ENCODE results near the gene HDAC3. TPM values are rescaled to one million over a fixed set of nuclear protein-coding genes. Genes with fewer than 3 reads are reported as not detected.

Gene HDAC3
- total RNA-seq, 1 donor from 2014 or later: 44.7 TPM

DNA sequence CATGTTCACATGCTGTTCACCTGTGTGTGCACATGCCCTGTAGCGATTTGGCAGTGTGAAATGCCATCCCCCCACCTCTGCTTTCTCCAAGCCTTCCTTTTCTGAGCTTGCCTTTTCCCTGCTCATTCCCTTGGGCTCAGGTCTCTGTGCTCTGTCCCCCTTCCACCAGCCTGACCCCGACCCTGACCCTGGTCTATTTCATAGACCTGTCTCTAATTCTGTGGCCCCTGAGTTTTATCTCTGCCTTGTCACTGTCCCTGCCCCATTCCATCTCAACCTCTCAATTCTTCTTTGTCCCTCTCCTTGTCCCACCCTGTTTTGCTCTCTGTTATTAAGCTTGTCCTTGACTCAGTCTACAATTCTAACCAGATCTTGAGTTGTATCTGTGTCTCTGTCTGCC lies 44.6 kb upstream of the HDAC3 start:
- intact Hi-C loops (cut with DNase I): no loop called here
- no peaks in the 10 kb centered on the region for H3K9me3 ChIP-seq
- H3K27ac ChIP-seq: peak overlapping the region; percentile 76
- H3K4me1 ChIP-seq: peaks cover 29% of the 10 kb centered on the region
- H3K4me3 ChIP-seq: peak overlapping the region; percentile 49
- DNase-seq (ENCODE audit: extremely low spot score in 2 of 2): no peak
- TF ChIP-seq, protein P1, sequence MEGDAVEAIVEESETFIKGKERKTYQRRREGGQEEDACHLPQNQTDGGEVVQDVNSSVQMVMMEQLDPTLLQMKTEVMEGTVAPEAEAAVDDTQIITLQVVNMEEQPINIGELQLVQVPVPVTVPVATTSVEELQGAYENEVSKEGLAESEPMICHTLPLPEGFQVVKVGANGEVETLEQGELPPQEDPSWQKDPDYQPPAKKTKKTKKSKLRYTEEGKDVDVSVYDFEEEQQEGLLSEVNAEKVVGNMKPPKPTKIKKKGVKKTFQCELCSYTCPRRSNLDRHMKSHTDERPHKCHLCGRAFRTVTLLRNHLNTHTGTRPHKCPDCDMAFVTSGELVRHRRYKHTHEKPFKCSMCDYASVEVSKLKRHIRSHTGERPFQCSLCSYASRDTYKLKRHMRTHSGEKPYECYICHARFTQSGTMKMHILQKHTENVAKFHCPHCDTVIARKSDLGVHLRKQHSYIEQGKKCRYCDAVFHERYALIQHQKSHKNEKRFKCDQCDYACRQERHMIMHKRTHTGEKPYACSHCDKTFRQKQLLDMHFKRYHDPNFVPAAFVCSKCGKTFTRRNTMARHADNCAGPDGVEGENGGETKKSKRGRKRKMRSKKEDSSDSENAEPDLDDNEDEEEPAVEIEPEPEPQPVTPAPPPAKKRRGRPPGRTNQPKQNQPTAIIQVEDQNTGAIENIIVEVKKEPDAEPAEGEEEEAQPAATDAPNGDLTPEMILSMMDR (IDR thresholded peaks at IDR 0.05): no peak
- TF ChIP-seq POLR2A (IDR thresholded peaks at IDR 0.05) (no peak), POLR2AphosphoS5 (IDR thresholded peaks at IDR 0.05; ENCODE audit: insufficient read depth in 1 of 2, low read depth in 1 of 2) (no peak)
- H3K27me3 ChIP-seq: no peaks in the 10 kb centered on the region
- no peaks in the 10 kb centered on the region for H3K36me3 ChIP-seq

GRCh38 chr5:141680751-141681201 lies 44.1 kb upstream of the HDAC3 start:
- H3K27me3 ChIP-seq: no peaks in the 10 kb centered on the region
- peaks cover 29% of the 10 kb centered on the region for H3K4me1 ChIP-seq
- DNase-seq (ENCODE audit: extremely low spot score in 2 of 2): no peak
- TF ChIP-seq POLR2AphosphoS5 (IDR thresholded peaks at IDR 0.05; ENCODE audit: insufficient read depth in 1 of 2, low read depth in 1 of 2): peak in 1 of 2 donors; percentile 37
- TF ChIP-seq, protein P1 (IDR thresholded peaks at IDR 0.05): no peak
- no peak for TF ChIP-seq POLR2A (IDR thresholded peaks at IDR 0.05)
- no peaks in the 10 kb centered on the region for H3K9me3 ChIP-seq
- intact Hi-C loops (cut with DNase I): no loop called here
- peak overlapping the region; percentile 76 for H3K27ac ChIP-seq
- H3K36me3 ChIP-seq: no peaks in the 10 kb centered on the region
- H3K4me3 ChIP-seq: peak overlapping the region; percentile 49

GRCh38 chr5:141680178-141680577 lies 43.5 kb upstream of the HDAC3 start:
- TF ChIP-seq POLR2AphosphoS5 (IDR thresholded peaks at IDR 0.05; ENCODE audit: insufficient read depth in 1 of 2, low read depth in 1 of 2) (no peak), POLR2A (IDR thresholded peaks at IDR 0.05) (no peak)
- TF ChIP-seq, protein P1 (IDR thresholded peaks at IDR 0.05): no peak
- Histone ChIP-seq H3K4me1 (peaks cover 29% of the 10 kb centered on the region), H3K27ac (no peak overlapping the region), H3K36me3 (no peaks in the 10 kb centered on the region), H3K9me3 (no peaks in the 10 kb centered on the region), H3K4me3 (peak overlapping the region in 1 of 2 donors; percentile 18), H3K27me3 (no peaks in the 10 kb centered on the region)
- intact Hi-C loops (cut with DNase I): no loop called here
- no peak for DNase-seq (ENCODE audit: extremely low spot score in 2 of 2)

- peaks cover 24% of the 10 kb centered on the region for H3K4me1 ChIP-seq
- H3K27ac ChIP-seq: no peak overlapping the region
- intact Hi-C loops (cut with DNase I): no loop called here
- TF ChIP-seq POLR2AphosphoS5 (IDR thresholded peaks at IDR 0.05; ENCODE audit: insufficient read depth in 1 of 2, low read depth in 1 of 2) (no peak), POLR2A (IDR thresholded peaks at IDR 0.05) (no peak)
- TF ChIP-seq, protein P1 (IDR thresholded peaks at IDR 0.05): no peak
- DNase-seq (ENCODE audit: extremely low spot score in 2 of 2): no peak
- H3K9me3 ChIP-seq: no peaks in the 10 kb centered on the region
- no peaks in the 10 kb centered on the region for H3K36me3 ChIP-seq
- H3K27me3 ChIP-seq: no peaks in the 10 kb centered on the region
- no peak overlapping the region for H3K4me3 ChIP-seq
These were observed 40.8 kb upstream of the HDAC3 start for GRCh38 chr5:141677415-141677814.

GRCh38 chr5:141675672-141676071 lies 39.0 kb upstream of the HDAC3 start:
- Histone ChIP-seq H3K27me3 (no peaks in the 10 kb centered on the region), H3K4me3 (no peak overlapping the region), H3K9me3 (no peaks in the 10 kb centered on the region), H3K27ac (no peak overlapping the region), H3K36me3 (no peaks in the 10 kb centered on the region), H3K4me1 (peaks cover 9% of the 10 kb centered on the region)
- TF ChIP-seq POLR2A (IDR thresholded peaks at IDR 0.05): no peak
- TF ChIP-seq POLR2AphosphoS5 (IDR thresholded peaks at IDR 0.05; ENCODE audit: insufficient read depth in 1 of 2, low read depth in 1 of 2): no peak
- TF ChIP-seq, protein P1 (IDR thresholded peaks at IDR 0.05): no peak
- intact Hi-C loops (cut with DNase I): no loop called here
- DNase-seq (ENCODE audit: extremely low spot score in 2 of 2): no peak

Data from vagina (tissue), 2 donors.